GM06990 (cell line): ENCODE measurements around the gene ZNG1A.
"Not testable (repeated sequence)": the region's sequence is repeated elsewhere in the genome, so short reads cannot be mapped to it uniquely, and the experiment has no call there.

Experiments
- DNase-seq: peaks from one replicate; pipeline ENCODE4 v3.0.0-alpha.2; 2011; ENCODE audit not compliant: insufficient read length; ENCODE audit errors: extremely low read depth
- H3K27me3 ChIP-seq: replicated peaks from 2 replicates; pipeline ENCODE4 v1.6.0; 2011; ENCODE audit warnings: low read length; ENCODE audit not compliant: control insufficient read depth, insufficient read depth
- H3K36me3 ChIP-seq: 2 replicates; pipeline ENCODE4 v1.5.1; 2011; ENCODE audit warnings: low read length; ENCODE audit not compliant: control insufficient read depth, insufficient read depth
- H3K4me3 ChIP-seq: replicated peaks from 2 replicates; pipeline ENCODE4 v1.5.1; 2011; ENCODE audit warnings: low read depth, mild to moderate bottlenecking, control low read depth, low read length

ZNG1A gene

DNA sequence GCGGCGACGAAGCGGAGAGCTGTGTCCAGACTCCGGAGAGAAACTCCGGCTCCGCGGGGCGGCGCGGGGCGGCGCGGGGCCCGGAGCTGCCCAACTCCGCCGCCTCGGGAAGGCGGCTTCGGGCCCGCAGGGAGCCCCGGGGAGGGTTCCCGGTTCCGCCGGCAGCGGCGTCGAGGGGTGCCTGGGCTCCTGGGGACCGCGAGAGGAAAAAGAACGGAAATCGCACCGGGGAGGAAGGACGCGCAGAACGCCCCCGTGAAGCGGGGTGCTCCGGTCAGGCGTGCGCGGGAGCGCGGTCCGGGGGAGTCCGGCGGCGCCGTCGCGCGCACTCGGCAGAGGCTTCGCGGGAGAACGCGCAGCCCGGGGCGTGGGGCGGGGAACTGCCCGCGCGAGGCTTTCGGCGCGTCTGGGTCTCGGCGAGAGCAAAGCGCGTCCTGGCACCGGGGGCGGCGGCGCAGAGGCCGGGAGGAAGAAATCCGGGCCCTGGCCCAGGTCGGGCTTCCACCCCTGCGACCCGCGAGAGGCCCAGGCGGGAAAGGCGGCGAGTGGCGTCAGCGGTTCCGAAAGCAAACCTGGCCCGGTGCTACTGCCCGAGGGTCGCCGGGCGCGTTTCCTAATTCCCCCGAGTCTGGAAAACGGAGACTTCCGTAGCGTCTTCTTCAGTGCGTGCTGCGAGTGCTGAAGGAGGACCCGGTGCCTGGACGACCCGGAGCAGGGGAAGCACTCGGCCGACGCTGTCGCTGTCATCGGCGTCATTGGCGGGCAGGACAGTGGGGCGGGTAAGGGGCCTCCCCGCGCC lies 65.2 kb downstream of the ZNG1A start:
- H3K36me3 ChIP-seq, H3K27me3 ChIP-seq: not testable (repeated sequence)
- H3K4me3 ChIP-seq: peak overlapping the region; percentile 49
- DNase-seq: peak; percentile 27

DNA sequence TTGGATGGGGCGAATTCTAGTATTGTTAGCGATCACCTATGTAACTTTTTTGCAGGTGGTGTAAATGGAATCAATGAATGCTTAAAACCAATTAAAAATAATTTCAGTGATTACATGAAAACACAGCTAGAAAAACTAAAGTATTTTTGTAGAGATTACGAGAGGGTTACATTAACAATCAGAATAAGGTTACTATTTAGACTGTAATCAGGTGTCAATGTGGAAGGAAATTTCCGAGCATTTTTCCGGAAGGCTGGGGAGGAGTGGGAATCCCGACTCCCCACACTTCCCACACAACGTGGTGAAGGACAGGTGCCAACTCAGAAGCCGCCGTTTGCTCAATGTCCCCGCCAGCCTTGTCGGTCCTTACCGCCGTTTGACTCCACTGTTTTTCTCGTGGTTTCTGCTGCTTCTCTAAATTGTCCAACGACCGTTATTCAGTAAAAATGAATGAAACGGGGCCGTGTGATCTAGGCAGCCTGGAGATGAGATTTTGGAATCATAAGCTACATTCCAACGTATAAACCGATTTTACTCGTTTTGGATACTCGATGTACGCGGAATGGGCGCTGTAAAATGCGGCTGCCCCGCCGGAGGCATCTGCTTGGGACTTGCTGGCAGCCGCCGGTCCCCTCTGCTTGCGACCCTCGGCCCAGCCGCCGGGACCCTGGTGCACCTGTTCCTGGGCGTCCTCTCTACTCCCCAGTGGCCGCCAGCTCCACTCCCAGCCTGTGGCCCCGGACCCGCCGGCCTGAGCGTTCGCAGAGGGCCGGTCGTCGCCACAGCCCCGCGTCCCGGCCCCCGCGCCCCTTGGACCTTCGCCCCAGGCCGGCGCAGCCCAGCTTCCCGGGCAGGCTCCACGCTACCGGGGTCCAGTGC lies 66.0 kb downstream of the ZNG1A start:
- H3K4me3 ChIP-seq, H3K36me3 ChIP-seq, DNase-seq, H3K27me3 ChIP-seq: not testable (repeated sequence)

DNA sequence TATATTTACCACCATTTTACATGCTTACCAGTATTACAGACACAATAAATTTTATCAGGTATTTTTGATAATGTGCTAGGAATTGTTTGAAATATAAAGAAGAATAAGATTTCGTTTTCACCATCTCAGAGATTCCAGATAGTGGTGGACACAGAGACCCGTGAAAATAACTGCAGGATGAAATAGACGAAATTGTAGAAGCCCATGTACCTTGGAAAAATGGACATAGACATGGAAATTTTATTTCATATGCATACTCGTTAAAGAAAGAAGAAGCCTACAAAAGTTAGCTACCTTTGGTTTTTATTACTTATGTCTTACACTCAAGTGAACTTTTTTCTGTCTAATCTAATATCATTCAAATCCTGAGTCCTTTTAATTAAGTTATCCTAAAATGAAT lies 68.2 kb downstream of the ZNG1A start:
- not testable (repeated sequence) for H3K36me3 ChIP-seq, H3K27me3 ChIP-seq, DNase-seq, H3K4me3 ChIP-seq

DNA sequence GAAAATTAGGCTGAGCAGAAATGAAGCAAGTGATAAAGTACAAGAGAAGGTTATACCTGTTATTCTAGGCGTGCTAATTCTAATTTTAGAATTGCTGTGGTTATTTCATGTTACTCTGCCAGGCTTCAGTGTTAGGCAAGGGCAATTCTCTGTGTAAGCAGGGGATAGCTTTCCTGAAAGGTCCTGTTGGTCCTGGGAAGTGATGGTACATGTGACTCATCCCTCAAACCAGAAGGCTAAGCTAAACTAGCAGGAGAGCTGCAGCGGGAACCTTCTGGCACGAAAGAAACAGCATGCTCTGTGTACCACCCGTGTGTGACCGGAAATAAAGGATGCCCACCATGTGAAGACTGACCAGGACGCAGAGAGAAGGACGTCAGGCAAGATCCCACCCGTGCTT lies 69.3 kb downstream of the ZNG1A start:
- not testable (repeated sequence) for H3K4me3 ChIP-seq, H3K27me3 ChIP-seq, H3K36me3 ChIP-seq, DNase-seq

DNA sequence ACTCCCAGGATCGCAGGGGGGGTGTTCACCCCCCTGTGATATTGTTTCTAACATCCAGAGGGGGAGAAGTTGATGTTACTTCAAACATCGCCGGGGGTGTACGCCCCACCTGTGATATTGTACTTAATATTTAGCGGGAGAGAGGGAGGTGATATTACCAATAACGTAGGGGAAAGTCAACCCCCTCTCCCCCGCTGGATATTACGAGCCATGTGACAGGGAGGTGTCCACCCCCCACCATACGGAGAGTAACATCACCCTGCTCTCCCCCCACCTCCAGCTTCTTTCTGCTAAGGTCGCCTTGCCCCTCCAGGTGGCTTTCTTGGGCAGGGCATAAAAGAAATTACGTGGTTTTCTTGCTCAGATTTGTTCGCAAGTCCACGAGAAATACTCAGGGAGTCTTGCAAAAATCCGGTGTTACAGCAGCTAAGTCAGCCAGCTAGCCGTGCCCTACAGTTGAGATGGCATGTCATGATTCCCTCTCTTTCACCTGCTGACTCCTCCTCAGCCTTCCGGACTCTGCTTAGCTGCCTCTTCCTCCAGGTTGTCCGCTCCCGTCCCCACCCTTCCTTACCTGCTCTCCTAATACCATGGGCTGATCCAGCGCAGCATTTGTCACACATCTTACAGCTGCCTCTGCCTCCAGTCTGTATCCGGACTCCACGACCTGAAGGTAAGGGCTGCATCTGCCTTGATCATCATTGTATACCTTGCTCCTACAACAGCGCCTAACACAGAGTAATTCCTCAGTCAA lies 69.9 kb downstream of the ZNG1A start:
- not testable (repeated sequence) for H3K27me3 ChIP-seq, H3K4me3 ChIP-seq, DNase-seq, H3K36me3 ChIP-seq

DNA sequence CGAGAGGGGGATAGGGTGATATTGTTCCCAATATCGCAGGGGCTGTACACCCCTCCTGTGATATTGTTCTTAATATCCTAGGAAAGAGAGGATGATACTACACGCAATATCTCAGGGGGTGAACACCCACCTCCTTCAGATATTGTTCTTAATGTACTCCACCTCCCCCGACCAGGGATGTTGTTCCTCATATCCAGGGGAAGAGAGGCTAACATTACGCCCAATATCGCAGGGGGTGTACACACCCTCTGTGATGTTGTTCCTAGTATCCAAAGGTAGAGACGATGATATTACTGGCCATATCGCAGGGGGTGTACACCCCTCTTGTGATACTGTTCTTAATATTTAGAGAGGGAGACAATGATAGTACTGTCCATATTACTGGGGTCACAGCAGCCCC lies 72.9 kb downstream of the ZNG1A start:
- not testable (repeated sequence) for H3K4me3 ChIP-seq, H3K27me3 ChIP-seq, H3K36me3 ChIP-seq, DNase-seq

DNA sequence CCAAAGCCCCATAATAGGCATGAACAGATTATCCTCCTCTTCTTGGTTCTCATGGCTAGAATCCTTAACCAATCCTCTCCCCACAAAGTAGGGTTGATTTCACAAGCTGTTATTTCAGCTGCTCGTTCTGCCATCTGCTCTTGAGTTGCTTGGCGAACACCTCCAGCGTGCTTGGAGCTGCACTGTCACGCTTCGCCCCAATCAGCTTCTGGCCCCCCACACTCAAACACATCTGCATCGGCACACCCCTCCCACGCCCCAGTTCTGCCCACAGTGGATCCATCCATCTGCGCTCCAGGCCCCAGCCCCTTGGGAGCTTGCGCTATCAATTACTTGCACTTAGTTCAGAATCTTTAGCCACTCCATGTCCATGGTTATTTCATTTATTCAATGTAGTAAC lies 78.4 kb downstream of the ZNG1A start:
- not testable (repeated sequence) for H3K36me3 ChIP-seq, DNase-seq, H3K27me3 ChIP-seq, H3K4me3 ChIP-seq

DNA sequence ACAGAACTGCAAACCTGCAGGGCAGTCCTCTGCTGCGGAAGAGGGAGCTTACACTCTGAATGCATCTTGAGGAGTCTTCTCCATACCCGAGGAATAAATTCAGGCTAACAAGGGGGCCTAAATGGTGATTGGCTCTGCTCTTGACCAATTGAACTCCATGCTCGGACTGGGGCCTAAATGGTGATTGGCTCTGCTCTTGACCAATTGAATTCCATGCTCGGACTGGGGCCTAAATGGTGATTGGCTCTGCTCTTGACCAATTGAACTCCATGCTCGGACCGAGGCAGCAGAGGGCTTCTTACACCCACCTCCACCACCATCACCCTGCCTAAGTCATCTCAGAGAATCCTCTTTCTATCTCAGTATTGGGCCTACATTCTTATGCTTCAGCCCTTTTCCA lies 79.0 kb downstream of the ZNG1A start:
- DNase-seq, H3K36me3 ChIP-seq, H3K27me3 ChIP-seq, H3K4me3 ChIP-seq: not testable (repeated sequence)

DNA sequence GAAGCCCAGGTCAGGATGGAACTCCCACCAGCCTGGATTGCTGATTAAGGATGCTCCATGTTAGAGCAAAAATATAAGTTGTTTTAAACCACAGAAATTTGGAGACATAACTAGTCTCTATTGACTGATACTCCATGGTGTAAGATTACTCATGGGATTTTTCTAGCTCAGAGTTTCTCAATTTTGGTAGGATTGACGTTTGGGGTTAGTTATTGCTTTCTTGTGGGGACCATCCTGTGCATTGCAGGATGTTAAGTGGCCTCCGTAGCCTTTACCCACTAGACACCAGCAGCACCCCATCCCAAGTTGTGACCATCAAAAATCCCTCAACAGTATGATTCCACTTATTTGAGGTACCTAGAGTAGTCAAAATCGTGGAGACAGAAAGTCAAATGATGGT lies 80.1 kb downstream of the ZNG1A start:
- not testable (repeated sequence) for H3K4me3 ChIP-seq, H3K27me3 ChIP-seq, DNase-seq, H3K36me3 ChIP-seq

DNA sequence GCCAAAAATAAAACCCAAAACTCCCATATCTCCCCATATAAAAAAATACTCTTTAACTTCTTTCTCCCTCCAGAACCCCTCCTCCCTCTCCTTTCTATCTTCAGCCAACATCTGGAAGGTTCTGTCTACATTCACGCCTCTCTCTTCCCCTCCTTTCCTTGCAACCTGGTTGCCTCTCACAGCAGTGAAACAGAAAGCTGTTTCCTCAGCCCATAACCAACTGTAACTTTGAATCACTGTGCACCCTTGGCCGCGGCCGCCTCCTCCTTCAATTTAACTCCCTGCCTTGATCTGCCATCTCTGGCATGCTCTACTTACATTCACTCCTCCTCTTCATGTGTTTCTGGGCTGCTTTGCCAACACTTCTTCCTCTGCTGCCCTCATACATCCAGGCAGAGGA lies 83.9 kb downstream of the ZNG1A start:
- not testable (repeated sequence) for H3K36me3 ChIP-seq, H3K4me3 ChIP-seq, H3K27me3 ChIP-seq, DNase-seq

DNA sequence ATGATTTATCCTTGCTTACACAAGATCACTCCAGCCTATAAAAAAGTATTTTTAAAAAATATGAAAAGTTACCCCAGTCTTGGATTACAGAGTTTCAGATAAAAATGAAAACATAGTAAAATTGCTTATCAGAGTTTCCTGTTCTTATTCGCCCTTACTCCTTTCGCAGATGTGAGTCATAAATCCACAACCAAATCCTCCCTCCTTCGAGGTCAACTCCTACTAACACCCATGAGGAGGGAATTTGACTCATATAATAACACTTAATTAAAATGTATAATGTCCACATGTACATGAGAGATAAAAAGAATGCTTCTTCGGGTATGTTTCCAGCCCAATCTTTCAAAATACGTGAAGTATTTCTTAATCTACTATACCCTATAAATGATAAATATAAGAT lies 84.5 kb downstream of the ZNG1A start:
- H3K36me3 ChIP-seq, DNase-seq, H3K4me3 ChIP-seq, H3K27me3 ChIP-seq: not testable (repeated sequence)

DNA sequence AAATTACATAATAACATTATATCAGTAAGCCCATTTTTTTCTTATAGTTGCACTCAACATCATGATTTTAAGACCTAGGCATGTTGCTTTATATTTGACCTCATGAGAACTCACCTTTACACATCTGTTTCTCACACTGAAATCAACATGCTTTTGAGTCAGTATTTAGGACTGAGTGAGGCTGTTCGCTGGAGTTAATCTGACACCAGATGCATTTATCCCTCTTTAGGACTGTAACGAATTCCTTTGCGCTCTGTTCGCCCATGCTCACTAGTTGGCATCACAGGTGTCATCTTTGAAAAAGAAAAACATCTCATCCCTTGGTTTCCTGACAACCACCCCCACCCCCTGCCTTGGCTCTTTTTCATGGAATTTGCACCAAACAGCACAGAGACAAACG lies 84.9 kb downstream of the ZNG1A start:
- H3K4me3 ChIP-seq, DNase-seq, H3K36me3 ChIP-seq, H3K27me3 ChIP-seq: not testable (repeated sequence)

DNA sequence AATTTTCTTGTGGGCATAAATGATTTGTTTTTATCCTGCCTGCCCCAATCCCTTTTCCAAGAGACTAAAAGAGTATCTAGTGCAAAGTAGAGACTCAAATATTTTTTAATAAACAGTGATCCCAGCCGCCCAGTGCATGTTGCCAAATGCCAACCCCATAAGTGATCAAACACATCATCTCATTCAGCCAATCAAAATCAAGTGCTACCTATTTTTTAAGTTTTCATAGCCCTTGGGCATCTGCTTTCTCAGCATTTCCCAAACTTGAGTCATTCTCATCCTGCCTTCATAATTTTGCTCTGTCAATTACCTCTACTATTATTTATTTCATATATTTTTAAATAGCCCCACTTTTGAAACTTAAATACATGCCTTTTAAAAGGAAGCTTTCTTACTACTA lies 88.0 kb downstream of the ZNG1A start:
- DNase-seq, H3K36me3 ChIP-seq, H3K4me3 ChIP-seq, H3K27me3 ChIP-seq: not testable (repeated sequence)
